HepG2 (cell line): ENCODE data around the gene SLU7. TPM values are rescaled to one million over a fixed set of nuclear protein-coding genes. Genes with fewer than 3 reads are reported as not detected.

Experiments
- ARHGAP35 ChIP-seq: sonication (generic); formaldehyde crosslinking; IDR thresholded peaks from 2 replicates; pipeline ENCODE4 v1.9.0; 2022; ENCODE audit warnings: mild to moderate bottlenecking, inconsistent platforms, moderate library complexity, missing genetic modification reagents, borderline replicate concordance
- GATA4 ChIP-seq: sonication (generic); IDR thresholded peaks from 2 replicates; pipeline ENCODE4 v1.6.1; 2016; ENCODE audit warnings: antibody characterized with exemption, low read depth, borderline replicate concordance
- HES4 ChIP-seq: sonication (generic); formaldehyde crosslinking; IDR thresholded peaks from 2 replicates; pipeline ENCODE4 v1.9.0; 2021; ENCODE audit warnings: mild to moderate bottlenecking, missing genetic modification reagents, borderline replicate concordance
- KAT8 ChIP-seq: IDR thresholded peaks from 2 replicates; pipeline ENCODE4 v1.6.1; 2016; ENCODE audit warnings: missing genetic modification reagents, missing compliant biosample characterization
- PPARG ChIP-seq: conservative IDR thresholded peaks from 2 replicates; pipeline ENCODE4 v1.6.1; 2016; ENCODE audit warnings: missing biosample characterization, missing genetic modification reagents
- TAF1 ChIP-seq: sonication (generic); formaldehyde crosslinking; IDR thresholded peaks from 2 replicates; pipeline ENCODE4 v1.4.0; 2020; ENCODE audit warnings: missing genetic modification reagents
- ZBTB38 ChIP-seq: sonication (generic); formaldehyde crosslinking; IDR thresholded peaks from 2 replicates; pipeline ENCODE4 v1.5.1; 2020; ENCODE audit warnings: mild to moderate bottlenecking, missing genetic modification reagents
- ZNF160 ChIP-seq: sonication (generic); formaldehyde crosslinking; IDR thresholded peaks from 2 replicates; pipeline ENCODE4 v1.8.0; 2022; ENCODE audit warnings: mild to moderate bottlenecking, inconsistent platforms, missing genetic modification reagents
- ZNF17 ChIP-seq: sonication (generic); formaldehyde crosslinking; IDR thresholded peaks from 2 replicates; pipeline ENCODE4 v1.5.0; 2020; ENCODE audit warnings: mild to moderate bottlenecking, missing genetic modification reagents
- ZSCAN29 ChIP-seq: sonication (generic); formaldehyde crosslinking; conservative IDR thresholded peaks from 2 replicates; pipeline ENCODE4 v1.4.0; 2020; ENCODE audit warnings: mild to moderate bottlenecking, missing genetic modification reagents
- polyA plus RNA-seq, 8 experiments: library from polyadenylated mRNA; depleted of rRNA in 3 of 8; stranded (reverse) in 7 of 8; unstranded in 1 of 8; fragments of >200 nt; fragmentation: Illumina TruSeq in 4 of 8; extraction: Trizol in 4 of 8; gene quantifications; 2 replicates each; pipeline versions ENCODE4 v1.2.1 to v1.2.3, GENCODE V29; 2011 to 2016; ENCODE audit warnings: low read depth in 4 of 8, missing spikeins in 1 of 8, mixed read lengths in 1 of 8; ENCODE audit not compliant: insufficient read depth in 1 of 8
- total RNA-seq, 5 experiments: library from RNA; depleted of rRNA; stranded (reverse); fragments of >200 nt; fragmentation: Illumina TruSeq; extraction: Trizol; gene quantifications; 2 replicates each; pipeline ENCODE4 v1.2.3, GENCODE V29; 2016; ENCODE audit warnings: low read depth in 1 of 5
- TF ChIP-seq, protein P1 (sequence below): sonication (generic); formaldehyde crosslinking; IDR thresholded peaks from 2 replicates; pipeline ENCODE4 v1.4.0; 2020; ENCODE audit warnings: missing genetic modification reagents, borderline replicate concordance
- TF ChIP-seq, protein P2 (sequence below): IDR thresholded peaks from 2 replicates; pipeline ENCODE4 v1.6.1; 2016; ENCODE audit warnings: low read depth, missing genetic modification reagents, missing compliant biosample characterization
- TF ChIP-seq, protein P3 (sequence below): IDR thresholded peaks from 2 replicates; pipeline ENCODE4 v1.6.1; 2016; ENCODE audit warnings: missing biosample characterization, missing genetic modification reagents, low read depth
- TF ChIP-seq, protein P4 (sequence below): sonication (generic); formaldehyde crosslinking; IDR thresholded peaks from 2 replicates; pipeline ENCODE4 v1.5.0; 2020; ENCODE audit warnings: mild to moderate bottlenecking, missing genetic modification reagents

Gene SLU7
- total and polyA plus RNA-seq, 2 of the 13 experiments (the other 11 are each of a cell fraction or from before 2014, with no cell fraction given), result 24.0 to 39.2 TPM

DNA sequence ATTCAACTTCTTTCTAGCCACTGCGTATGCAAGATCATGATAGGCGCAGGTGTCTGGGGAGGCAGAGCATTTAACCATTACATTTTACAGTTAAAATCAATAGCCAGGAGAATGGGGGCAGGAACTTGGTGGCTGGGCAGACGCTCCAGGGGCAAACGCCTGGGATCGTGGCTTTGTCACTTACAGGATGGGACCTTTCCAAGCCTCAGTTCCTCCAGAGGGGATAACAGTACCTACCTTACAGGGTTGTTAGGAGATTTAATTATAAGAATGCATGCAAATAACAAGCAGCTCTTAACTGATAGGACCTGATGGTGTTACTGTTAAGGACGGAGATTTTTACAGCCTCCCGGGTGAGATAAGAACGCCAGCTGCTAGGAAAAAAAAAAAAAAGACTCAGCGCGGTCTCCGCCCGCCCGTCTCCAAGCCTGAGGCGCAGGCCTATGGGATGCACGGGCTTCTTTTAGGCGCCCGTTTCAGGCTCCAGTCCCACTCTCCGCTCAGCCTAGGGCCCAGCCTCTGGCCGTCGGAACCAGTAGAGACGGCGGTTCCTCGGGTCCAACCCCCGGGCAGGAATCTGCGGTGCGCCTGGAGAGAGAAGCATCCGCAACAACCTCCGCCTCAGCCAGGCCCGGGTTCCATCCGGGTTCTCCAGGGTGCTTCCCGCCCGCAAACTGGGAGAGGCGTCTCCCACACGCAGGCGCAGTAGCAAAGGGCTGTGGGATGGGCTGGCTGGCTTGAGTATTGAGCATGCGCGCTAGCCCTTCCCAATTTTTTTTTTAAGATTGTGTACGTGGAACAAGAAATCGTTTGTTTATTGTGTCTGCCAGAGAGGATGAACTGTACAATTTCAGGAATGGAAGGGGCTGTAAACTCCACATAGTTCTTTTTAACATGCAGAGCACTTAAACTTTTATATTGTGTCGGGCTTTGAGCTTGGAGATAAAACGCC, 19.2 kb downstream of the SLU7 start, which contains the start of gene FAM200C (continued):
- TF ChIP-seq, protein P1, sequence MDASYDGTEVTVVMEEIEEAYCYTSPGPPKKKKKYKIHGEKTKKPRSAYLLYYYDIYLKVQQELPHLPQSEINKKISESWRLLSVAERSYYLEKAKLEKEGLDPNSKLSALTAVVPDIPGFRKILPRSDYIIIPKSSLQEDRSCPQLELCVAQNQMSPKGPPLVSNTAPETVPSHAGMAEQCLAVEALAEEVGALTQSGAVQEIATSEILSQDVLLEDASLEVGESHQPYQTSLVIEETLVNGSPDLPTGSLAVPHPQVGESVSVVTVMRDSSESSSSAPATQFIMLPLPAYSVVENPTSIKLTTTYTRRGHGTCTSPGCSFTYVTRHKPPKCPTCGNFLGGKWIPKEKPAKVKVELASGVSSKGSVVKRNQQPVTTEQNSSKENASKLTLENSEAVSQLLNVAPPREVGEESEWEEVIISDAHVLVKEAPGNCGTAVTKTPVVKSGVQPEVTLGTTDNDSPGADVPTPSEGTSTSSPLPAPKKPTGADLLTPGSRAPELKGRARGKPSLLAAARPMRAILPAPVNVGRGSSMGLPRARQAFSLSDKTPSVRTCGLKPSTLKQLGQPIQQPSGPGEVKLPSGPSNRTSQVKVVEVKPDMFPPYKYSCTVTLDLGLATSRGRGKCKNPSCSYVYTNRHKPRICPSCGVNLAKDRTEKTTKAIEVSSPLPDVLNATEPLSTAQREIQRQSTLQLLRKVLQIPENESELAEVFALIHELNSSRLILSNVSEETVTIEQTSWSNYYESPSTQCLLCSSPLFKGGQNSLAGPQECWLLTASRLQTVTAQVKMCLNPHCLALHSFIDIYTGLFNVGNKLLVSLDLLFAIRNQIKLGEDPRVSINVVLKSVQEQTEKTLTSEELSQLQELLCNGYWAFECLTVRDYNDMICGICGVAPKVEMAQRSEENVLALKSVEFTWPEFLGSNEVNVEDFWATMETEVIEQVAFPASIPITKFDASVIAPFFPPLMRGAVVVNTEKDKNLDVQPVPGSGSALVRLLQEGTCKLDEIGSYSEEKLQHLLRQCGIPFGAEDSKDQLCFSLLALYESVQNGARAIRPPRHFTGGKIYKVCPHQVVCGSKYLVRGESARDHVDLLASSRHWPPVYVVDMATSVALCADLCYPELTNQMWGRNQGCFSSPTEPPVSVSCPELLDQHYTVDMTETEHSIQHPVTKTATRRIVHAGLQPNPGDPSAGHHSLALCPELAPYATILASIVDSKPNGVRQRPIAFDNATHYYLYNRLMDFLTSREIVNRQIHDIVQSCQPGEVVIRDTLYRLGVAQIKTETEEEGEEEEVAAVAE (CRISPR knock-in tag), result no peak
- TF ChIP-seq, protein P2, sequence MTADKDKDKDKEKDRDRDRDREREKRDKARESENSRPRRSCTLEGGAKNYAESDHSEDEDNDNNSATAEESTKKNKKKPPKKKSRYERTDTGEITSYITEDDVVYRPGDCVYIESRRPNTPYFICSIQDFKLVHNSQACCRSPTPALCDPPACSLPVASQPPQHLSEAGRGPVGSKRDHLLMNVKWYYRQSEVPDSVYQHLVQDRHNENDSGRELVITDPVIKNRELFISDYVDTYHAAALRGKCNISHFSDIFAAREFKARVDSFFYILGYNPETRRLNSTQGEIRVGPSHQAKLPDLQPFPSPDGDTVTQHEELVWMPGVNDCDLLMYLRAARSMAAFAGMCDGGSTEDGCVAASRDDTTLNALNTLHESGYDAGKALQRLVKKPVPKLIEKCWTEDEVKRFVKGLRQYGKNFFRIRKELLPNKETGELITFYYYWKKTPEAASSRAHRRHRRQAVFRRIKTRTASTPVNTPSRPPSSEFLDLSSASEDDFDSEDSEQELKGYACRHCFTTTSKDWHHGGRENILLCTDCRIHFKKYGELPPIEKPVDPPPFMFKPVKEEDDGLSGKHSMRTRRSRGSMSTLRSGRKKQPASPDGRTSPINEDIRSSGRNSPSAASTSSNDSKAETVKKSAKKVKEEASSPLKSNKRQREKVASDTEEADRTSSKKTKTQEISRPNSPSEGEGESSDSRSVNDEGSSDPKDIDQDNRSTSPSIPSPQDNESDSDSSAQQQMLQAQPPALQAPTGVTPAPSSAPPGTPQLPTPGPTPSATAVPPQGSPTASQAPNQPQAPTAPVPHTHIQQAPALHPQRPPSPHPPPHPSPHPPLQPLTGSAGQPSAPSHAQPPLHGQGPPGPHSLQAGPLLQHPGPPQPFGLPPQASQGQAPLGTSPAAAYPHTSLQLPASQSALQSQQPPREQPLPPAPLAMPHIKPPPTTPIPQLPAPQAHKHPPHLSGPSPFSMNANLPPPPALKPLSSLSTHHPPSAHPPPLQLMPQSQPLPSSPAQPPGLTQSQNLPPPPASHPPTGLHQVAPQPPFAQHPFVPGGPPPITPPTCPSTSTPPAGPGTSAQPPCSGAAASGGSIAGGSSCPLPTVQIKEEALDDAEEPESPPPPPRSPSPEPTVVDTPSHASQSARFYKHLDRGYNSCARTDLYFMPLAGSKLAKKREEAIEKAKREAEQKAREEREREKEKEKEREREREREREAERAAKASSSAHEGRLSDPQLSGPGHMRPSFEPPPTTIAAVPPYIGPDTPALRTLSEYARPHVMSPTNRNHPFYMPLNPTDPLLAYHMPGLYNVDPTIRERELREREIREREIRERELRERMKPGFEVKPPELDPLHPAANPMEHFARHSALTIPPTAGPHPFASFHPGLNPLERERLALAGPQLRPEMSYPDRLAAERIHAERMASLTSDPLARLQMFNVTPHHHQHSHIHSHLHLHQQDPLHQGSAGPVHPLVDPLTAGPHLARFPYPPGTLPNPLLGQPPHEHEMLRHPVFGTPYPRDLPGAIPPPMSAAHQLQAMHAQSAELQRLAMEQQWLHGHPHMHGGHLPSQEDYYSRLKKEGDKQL (CRISPR knock-in tag), result no peak
- TF ChIP-seq PPARG (CRISPR knock-in tag) (no peak), ZNF17 (CRISPR knock-in tag) (no peak), ZBTB38 (CRISPR knock-in tag) (peak; percentile 62; the same call in 1 of the 2 replicates), ARHGAP35 (no peak), TAF1 (peak; percentile 72), GATA4 (no peak), KAT8 (CRISPR knock-in tag) (peak; percentile 90), ZNF160 (peak; percentile 62; the same call in 1 of the 2 replicates), ZSCAN29 (CRISPR knock-in tag) (0 out of 2 replicates have a peak, but pooled peaks have one; percentile 78), HES4 (peak; percentile 63; the same call in 1 of the 2 replicates)
- TF ChIP-seq, protein P3, sequence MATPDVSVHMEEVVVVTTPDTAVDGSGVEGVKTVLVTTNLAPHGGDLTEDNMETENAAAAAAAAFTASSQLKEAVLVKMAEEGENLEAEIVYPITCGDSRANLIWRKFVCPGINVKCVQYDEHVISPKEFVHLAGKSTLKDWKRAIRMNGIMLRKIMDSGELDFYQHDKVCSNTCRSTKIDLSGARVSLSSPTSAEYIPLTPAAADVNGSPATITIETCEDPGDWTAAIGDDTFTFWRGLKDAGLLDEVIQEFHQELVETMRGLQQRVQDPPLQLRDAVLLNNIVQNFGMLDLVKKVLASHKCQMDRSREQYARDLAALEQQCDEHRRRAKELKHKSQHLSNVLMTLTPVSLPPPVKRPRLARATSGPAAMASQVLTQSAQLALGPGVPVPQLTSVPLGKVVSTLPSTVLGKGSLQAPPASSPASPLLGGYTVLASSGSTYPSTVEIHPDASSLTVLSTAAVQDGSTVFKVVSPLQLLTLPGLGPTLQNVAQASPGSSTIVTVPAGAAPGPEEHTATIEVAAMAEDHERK (CRISPR knock-in tag), result no peak
- TF ChIP-seq, protein P4, sequence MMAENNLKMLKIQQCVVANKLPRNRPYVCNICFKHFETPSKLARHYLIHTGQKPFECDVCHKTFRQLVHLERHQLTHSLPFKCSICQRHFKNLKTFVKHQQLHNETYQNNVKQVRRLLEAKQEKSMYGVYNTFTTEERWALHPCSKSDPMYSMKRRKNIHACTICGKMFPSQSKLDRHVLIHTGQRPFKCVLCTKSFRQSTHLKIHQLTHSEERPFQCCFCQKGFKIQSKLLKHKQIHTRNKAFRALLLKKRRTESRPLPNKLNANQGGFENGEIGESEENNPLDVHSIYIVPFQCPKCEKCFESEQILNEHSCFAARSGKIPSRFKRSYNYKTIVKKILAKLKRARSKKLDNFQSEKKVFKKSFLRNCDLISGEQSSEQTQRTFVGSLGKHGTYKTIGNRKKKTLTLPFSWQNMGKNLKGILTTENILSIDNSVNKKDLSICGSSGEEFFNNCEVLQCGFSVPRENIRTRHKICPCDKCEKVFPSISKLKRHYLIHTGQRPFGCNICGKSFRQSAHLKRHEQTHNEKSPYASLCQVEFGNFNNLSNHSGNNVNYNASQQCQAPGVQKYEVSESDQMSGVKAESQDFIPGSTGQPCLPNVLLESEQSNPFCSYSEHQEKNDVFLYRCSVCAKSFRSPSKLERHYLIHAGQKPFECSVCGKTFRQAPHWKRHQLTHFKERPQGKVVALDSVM, result no peak
